H1 (cell line): ENCODE measurements around the gene C19orf18. TPM values are rescaled to one million over a fixed set of nuclear protein-coding genes. Genes with fewer than 3 reads are reported as not detected.

ENCODE experiments used
- CTCF ChIA-PET: fragments of 300-600 bp; sonication (Branson Sonifier 250); formaldehyde crosslinking; loops from one replicate; lab custom pipeline; 2021; ENCODE audit not compliant: partially characterized antibody; lab: Charles Lee
- POLR2A ChIA-PET: fragments of 300-600 bp; sonication (Branson Sonifier 250); formaldehyde crosslinking; loops from one replicate; lab custom pipeline; 2021; ENCODE audit warnings: inconsistent platforms; ENCODE audit not compliant: partially characterized antibody; lab: Charles Lee
- DNase-seq, 2 experiments: peaks; one replicate each; pipeline versions ENCODE4 v3.0.0 to v3.0.0-alpha.2; 2010 to 2022; ENCODE audit warnings: low spot score in 2 of 2, low read depth in 1 of 2, mixed read lengths in 1 of 2
- FAIRE-seq: peaks from 2 replicates; lab custom pipeline; 2011; peaks lifted over from hg19 to GRCh38; lab: Jason Lieb, UNC
- H2AFZ ChIP-seq: 2 replicates; pipeline ENCODE4 v1.8.1; 2012; ENCODE audit warnings: low read length, inconsistent platforms
- H2AK5ac ChIP-seq: 2 replicates; pipeline ENCODE4 v1.6.1; 2013; ENCODE audit warnings: low read depth, low read length
- H2BK120ac ChIP-seq: replicated peaks from 2 replicates; pipeline ENCODE3; 2013; ENCODE audit warnings: low read depth, low read length, inconsistent platforms
- H2BK12ac ChIP-seq: 2 replicates; pipeline ENCODE4 v1.6.1; 2013; ENCODE audit warnings: low read depth, low read length
- H2BK15ac ChIP-seq: 2 replicates; pipeline ENCODE4 v1.6.1; 2013; ENCODE audit warnings: low read length
- H2BK20ac ChIP-seq: 2 replicates; pipeline ENCODE4 v1.6.1; 2013; ENCODE audit warnings: low read length
- H2BK5ac ChIP-seq: 2 replicates; pipeline ENCODE4 v1.6.1; 2013; ENCODE audit warnings: low read depth, low read length
- H3K14ac ChIP-seq: 2 replicates; pipeline ENCODE4 v1.6.1; 2013; ENCODE audit warnings: inconsistent platforms; ENCODE audit not compliant: insufficient read length
- H3K18ac ChIP-seq: 2 replicates; pipeline ENCODE4 v1.6.1; 2013; ENCODE audit warnings: low read length; ENCODE audit errors: extremely low read depth
- H3K23ac ChIP-seq: 2 replicates; pipeline ENCODE4 v1.6.1; 2013; ENCODE audit warnings: inconsistent platforms; ENCODE audit not compliant: insufficient read length
- H3K23me2 ChIP-seq: 2 replicates; pipeline ENCODE4 v1.6.1; 2013; ENCODE audit warnings: low read depth, low read length
- H3K27ac ChIP-seq: 2 replicates; pipeline ENCODE4 v1.6.1; 2011; ENCODE audit warnings: low read depth, low read length, inconsistent platforms
- H3K27me3 ChIP-seq, 4 experiments: replicated peaks in 1 of 4; 1 replicate in 1 of 4; 2 replicates in 3 of 4; pipeline versions ENCODE4 v1.6.1 to v1.8.1; 2011 to 2013; ENCODE audit warnings: low read length in 3 of 4, mild to moderate bottlenecking in 3 of 4, inconsistent platforms in 2 of 4, mixed read lengths in 2 of 4, moderate library complexity in 1 of 4; ENCODE audit not compliant: control insufficient read depth in 3 of 4, insufficient read depth in 3 of 4; ENCODE audit errors: extremely low read depth in 1 of 4
- H3K36me3 ChIP-seq, 4 experiments: 2 replicates each; pipeline versions ENCODE4 v1.6.1 to v1.8.1; 2011 to 2013; ENCODE audit warnings: mild to moderate bottlenecking in 4 of 4, low read length in 3 of 4, moderate library complexity in 2 of 4, control low read depth in 1 of 4, inconsistent platforms in 1 of 4; ENCODE audit not compliant: insufficient read depth in 4 of 4, control insufficient read depth in 2 of 4
- H3K4ac ChIP-seq: replicated peaks from 2 replicates; pipeline ENCODE3; 2013; ENCODE audit warnings: low read length, low read depth, mixed read lengths, inconsistent platforms; ENCODE audit not compliant: insufficient read length
- H3K4me1 ChIP-seq, 4 experiments: replicated peaks in 1 of 4; 1 replicate in 1 of 4; 2 replicates in 3 of 4; pipeline versions ENCODE4 v1.6.1 to v1.8.1; 2011 to 2013; ENCODE audit warnings: low read length in 3 of 4, inconsistent platforms in 2 of 4, mixed read lengths in 1 of 4; ENCODE audit not compliant: insufficient read depth in 4 of 4, control insufficient read depth in 3 of 4
- H3K4me2 ChIP-seq, 2 experiments: 2 replicates each; pipeline versions ENCODE4 v1.6.1 to v1.8.1; 2011 to 2013; ENCODE audit warnings: low read depth in 2 of 2, low read length in 2 of 2, control low read depth in 1 of 2, inconsistent platforms in 1 of 2, mild to moderate bottlenecking in 1 of 2; ENCODE audit not compliant: insufficient read depth in 1 of 2
- H3K4me3 ChIP-seq, 4 experiments: fragments of 200-600, 300-600 bp in 1 of 4; sonication (generic), shearing (Covaris generic), sonication (Bioruptor Twin) in 1 of 4; 2 replicates each; pipeline versions ENCODE4 v1.5.1 to v1.8.1; 2011 to 2016; ENCODE audit warnings: low read length in 4 of 4, low read depth in 3 of 4, control low read depth in 2 of 4, inconsistent platforms in 2 of 4, mild to moderate bottlenecking in 2 of 4, mixed read lengths in 1 of 4, moderate library complexity in 1 of 4; ENCODE audit not compliant: insufficient read depth in 2 of 4; ENCODE audit errors: extremely low read depth in 1 of 4
- H3K56ac ChIP-seq: replicated peaks from 2 replicates; pipeline ENCODE3; 2013; ENCODE audit warnings: low read depth, mild to moderate bottlenecking, mixed read lengths, low read length, inconsistent platforms; ENCODE audit not compliant: insufficient read length
- H3K79me1 ChIP-seq: 2 replicates; pipeline ENCODE4 v1.6.1; 2013; ENCODE audit warnings: low read depth, low read length, control low read depth
- H3K79me2 ChIP-seq, 2 experiments: 2 replicates each; pipeline versions ENCODE4 v1.6.1 to v1.8.1; 2012 to 2013; ENCODE audit warnings: low read length in 2 of 2, mild to moderate bottlenecking in 2 of 2, inconsistent platforms in 1 of 2; ENCODE audit not compliant: insufficient read depth in 2 of 2, control insufficient read depth in 1 of 2
- H3K9ac ChIP-seq, 4 experiments: replicated peaks in 1 of 4; 1 replicate in 1 of 4; 2 replicates in 3 of 4; pipeline versions ENCODE4 v1.6.1 to v1.8.1; 2011 to 2013; ENCODE audit warnings: low read depth in 3 of 4, low read length in 3 of 4, control low read depth in 2 of 4, mild to moderate bottlenecking in 2 of 4, moderate library complexity in 2 of 4, inconsistent platforms in 1 of 4; ENCODE audit errors: extremely low read depth in 1 of 4
- H3K9me3 ChIP-seq, 2 experiments: 2 replicates each; pipeline versions ENCODE4 v1.6.1 to v1.8.1; 2012 to 2013; ENCODE audit warnings: mild to moderate bottlenecking in 2 of 2, moderate library complexity in 2 of 2, control low read depth in 1 of 2, inconsistent platforms in 1 of 2, low read depth in 1 of 2, low read length in 1 of 2, mixed read lengths in 1 of 2; ENCODE audit not compliant: insufficient read depth in 2 of 2
- H4K20me1 ChIP-seq, 2 experiments: replicated peaks in 1 of 2; 2 replicates each; pipeline versions ENCODE3 to v1.8.1; 2011 to 2013; ENCODE audit warnings: inconsistent platforms in 2 of 2, low read length in 2 of 2, mild to moderate bottlenecking in 1 of 2; ENCODE audit not compliant: insufficient read depth in 2 of 2, control insufficient read depth in 1 of 2
- H4K5ac ChIP-seq: 2 replicates; pipeline ENCODE4 v1.6.1; 2013; ENCODE audit warnings: low read length, low read depth, mixed read lengths, inconsistent platforms; ENCODE audit not compliant: insufficient read length
- H4K8ac ChIP-seq: 2 replicates; pipeline ENCODE4 v1.8.0; 2013; ENCODE audit warnings: mild to moderate bottlenecking, moderate library complexity, low read length, inconsistent platforms; ENCODE audit not compliant: insufficient read depth; ENCODE audit errors: extremely low read depth
- H4K91ac ChIP-seq: replicated peaks from 2 replicates; pipeline ENCODE3; 2013; ENCODE audit warnings: low read length, mixed read lengths, inconsistent platforms; ENCODE audit not compliant: insufficient read length
- CHD1 ChIP-seq: IDR thresholded peaks from 2 replicates; pipeline ENCODE4 v1.6.1; 2012; ENCODE audit warnings: low read depth, low read length, improper control_type of control experiment
- CHD2 ChIP-seq: IDR thresholded peaks from 2 replicates; pipeline ENCODE4 v1.6.1; 2012; ENCODE audit warnings: low read length, improper control_type of control experiment
- EZH2 ChIP-seq: fragments of 200-600 bp; sonication (generic); IDR thresholded peaks from 2 replicates; pipeline ENCODE4 v1.7.1; 2012; ENCODE audit warnings: low read depth, mild to moderate bottlenecking, moderate library complexity, low read length, inconsistent platforms; ENCODE audit not compliant: severe bottlenecking
- GABPA ChIP-seq: IDR thresholded peaks from 2 replicates; pipeline ENCODE4 v1.6.1; 2011; ENCODE audit warnings: mild to moderate bottlenecking, low read length, moderate library complexity, borderline replicate concordance; ENCODE audit not compliant: insufficient read depth
- POU5F1 ChIP-seq: IDR thresholded peaks from 2 replicates; pipeline ENCODE4 v1.6.1; 2011; ENCODE audit warnings: low read depth, mild to moderate bottlenecking, low read length, moderate library complexity
- RFX5 ChIP-seq: IDR thresholded peaks from 2 replicates; pipeline ENCODE4 v1.6.1; 2011; ENCODE audit warnings: low read depth, low read length, improper control_type of control experiment, borderline replicate concordance
- SIX5 ChIP-seq: IDR thresholded peaks from 2 replicates; pipeline ENCODE4 v1.6.1; 2011; ENCODE audit warnings: mild to moderate bottlenecking, low read depth, low read length
- TAF1 ChIP-seq: IDR thresholded peaks from 2 replicates; pipeline ENCODE4 v1.6.1; 2011; ENCODE audit warnings: mild to moderate bottlenecking, low read depth, low read length
- TEAD4 ChIP-seq: IDR thresholded peaks from 2 replicates; pipeline ENCODE4 v1.6.1; 2012; ENCODE audit warnings: low read depth, low read length, inconsistent platforms, mixed read lengths
- USF2 ChIP-seq: IDR thresholded peaks from 2 replicates; pipeline ENCODE4 v1.6.1; 2011; ENCODE audit warnings: low read length, improper control_type of control experiment
- WGBS, 2 experiments: shearing (Covaris generic) in 1 of 2; methylation state at CpG; one replicate each; pipeline versions ENCODE4 v1.1.6 to v1.1.7; 2013 to 2015; ENCODE audit warnings: low lambda C conversion rate in 2 of 2, mixed read lengths in 2 of 2, inconsistent platforms in 1 of 2, low coverage in 1 of 2, missing lambda C conversion rate in 1 of 2; ENCODE audit not compliant: insufficient replicate concordance in 2 of 2, insufficient coverage in 1 of 2, insufficient read length in 1 of 2; ENCODE audit errors: extremely low coverage in 1 of 2, missing lambda C conversion rate in 1 of 2; 5-methylcytosine and 5-hydroxymethylcytosine counted together
- polyA plus RNA-seq, 7 experiments: library from polyadenylated mRNA; depleted of rRNA in 3 of 7; stranded (reverse) in 5 of 7; unstranded in 2 of 7; fragments of >200 nt in 5 of 7; fragments of 200-250 nt in 2 of 7; gene quantifications; 1 replicate in 5 of 7; 2 replicates in 1 of 7; 4 replicates in 1 of 7; pipeline versions ENCODE4 v1.2.1 to v1.2.3, GENCODE V29; 2011 to 2013; ENCODE audit warnings: missing spikeins in 2 of 7, mixed read lengths in 2 of 7
- total RNA-seq: library from RNA; stranded (reverse); fragmentation: NEBNext Ultra II Directional; extraction: Animal tissue kit (Norgen Biotek cat#: 25700); gene quantifications from 2 replicates; pipeline ENCODE4 v1.2.1, GENCODE V29; 2021

Gene C19orf18
- total and polyA plus RNA-seq, 2 of the 8 experiments (the other 6 are each of a cell fraction or from before 2014, with no cell fraction given) = 0.12 to 0.99 TPM

GRCh38 chr19:58021541-58022282 is 47.4 kb upstream of the C19orf18 start:
- H3K4me3 ChIP-seq = no peak overlapping the region
- peak in 1 of 2 experiments; percentile 72 for DNase-seq
- POLR2A ChIA-PET = interaction anchor here (0.8 to 3.4 kb wide), 11 partner anchors 13 to 162 kb away, joined by 3 to 18 read pairs (median 7); partner anchors contain the start of genes ZNF418 and ZNF606
- TF ChIP-seq TAF1 (no peak), CHD2 (no peak), CHD1 (no peak), GABPA (no peak), POU5F1 (no peak), TEAD4 (no peak), SIX5 (no peak), EZH2 (no peak), USF2 (no peak), RFX5 (no peak)

More at GRCh38 chr19:58021541-58022282, 47.4 kb upstream of the C19orf18 start:
- Histone ChIP-seq H3K56ac (no peak overlapping the region), H3K14ac (no peak overlapping the region), H3K9ac (no peak overlapping the region), H2BK5ac (no peak overlapping the region; the same call in 1 of the 2 replicates), H4K20me1 (no peaks in the 10 kb centered on the region), H3K36me3 (no peaks in the 10 kb centered on the region), H4K8ac (peak overlapping the region; percentile 84; the same call in 1 of the 2 replicates), H3K79me2 (no peaks in the 10 kb centered on the region), H2AFZ (0 out of 2 replicates have a peak overlapping the region, but pooled peaks have one; percentile 36), H3K79me1 (no peaks in the 10 kb centered on the region), H2BK12ac (no peak overlapping the region), H3K4me1 (no peaks in the 10 kb centered on the region), H3K18ac (no peak overlapping the region), H4K5ac (peak overlapping the region; percentile 55), H4K91ac (no peak overlapping the region), H3K23me2 (no peaks in the 10 kb centered on the region), H2BK120ac (no peak overlapping the region), H2BK15ac (no peak overlapping the region), H3K27me3 (no peaks in the 10 kb centered on the region; a peak in 3 of 7 replicates), H2BK20ac (no peak overlapping the region), H3K27ac (no peak overlapping the region), H3K4me2 (no peak overlapping the region), H3K9me3 (peaks cover 16 to 35% of the 10 kb centered on the region in 2 experiments; a peak in 3 of 4 replicates), H2AK5ac (no peak overlapping the region), H3K4ac (no peak overlapping the region), H3K23ac (no peak overlapping the region)
- WGBS, 2 experiments = 67% methylated on average over 30 of the region's 30 CpGs; no CpG with 5 or more reads in 1 of the 2 experiments
- CTCF ChIA-PET = interaction anchor here (0.5 to 4.0 kb wide), 26 partner anchors 9 to 162 kb away, joined by 3 to 34 read pairs (median 3); partner anchors contain the start of gene ZNF135
- peak; percentile 98 for FAIRE-seq
